SK-N-SH treated with all-trans-retinoic acid at 6 μM for 48 hours (cell line): ENCODE measurements around the gene GPRIN2.
"Not testable (repeated sequence)": the region's sequence is repeated elsewhere in the genome, so short reads cannot be mapped to it uniquely, and the experiment has no call there.

ENCODE experiments used
- ATAC-seq: fragments of 200-7000 bp; cut with Tn5 transposase; 3 replicates; pipeline ENCODE4 v1.9.1; 2020; ENCODE audit warnings: mild to moderate bottlenecking, moderate library complexity
- ARNTL ChIP-seq: fragments of 450-650 bp; formaldehyde crosslinking; IDR thresholded peaks from 2 replicates; pipeline ENCODE4 v1.5.0; 2020; ENCODE audit warnings: low read depth, mild to moderate bottlenecking, moderate library complexity, borderline replicate concordance
- CSRNP3 ChIP-seq: fragments of 250-450 bp; sonication (Bioruptor Pico); IDR thresholded peaks from 2 replicates; pipeline ENCODE4 v1.5.1; 2021; ENCODE audit warnings: mild to moderate bottlenecking, moderate library complexity
- ESRRG ChIP-seq: fragments of 250-450 bp; sonication (Bioruptor Pico); IDR thresholded peaks from 2 replicates; pipeline ENCODE4 v1.6.1; 2021; ENCODE audit warnings: mild to moderate bottlenecking
- GLIS3 ChIP-seq: fragments of 250-450 bp; sonication (Bioruptor Pico); IDR thresholded peaks from 2 replicates; pipeline ENCODE4 v1.5.0; 2020; ENCODE audit warnings: mild to moderate bottlenecking, moderate library complexity
- OSR1 ChIP-seq: fragments of 250-450 bp; sonication (Bioruptor Pico); IDR thresholded peaks from 2 replicates; pipeline ENCODE4 v1.8.0; 2022; ENCODE audit warnings: moderate library complexity, mild to moderate bottlenecking, inconsistent platforms
- PATZ1 ChIP-seq: fragments of 250-450 bp; sonication (Bioruptor Pico); IDR thresholded peaks from 2 replicates; pipeline ENCODE4 v1.8.0; 2020; ENCODE audit warnings: mild to moderate bottlenecking, moderate library complexity, borderline replicate concordance
- PPARA ChIP-seq: fragments of 250-450 bp; sonication (Bioruptor Pico); IDR thresholded peaks from 2 replicates; pipeline ENCODE4 v1.5.0; 2020; ENCODE audit warnings: mild to moderate bottlenecking, borderline replicate concordance
- RARB ChIP-seq: fragments of 250-450 bp; sonication (Bioruptor Pico); IDR thresholded peaks from 2 replicates; pipeline ENCODE4 v1.8.0; 2021; ENCODE audit warnings: mild to moderate bottlenecking, moderate library complexity
- SNAI2 ChIP-seq: fragments of 250-450 bp; sonication (Bioruptor Pico); IDR thresholded peaks from 2 replicates; pipeline ENCODE4 v1.5.0; 2020; ENCODE audit warnings: mild to moderate bottlenecking, moderate library complexity
- TOX ChIP-seq: fragments of 250-450 bp; sonication (Bioruptor Pico); IDR thresholded peaks from 2 replicates; pipeline ENCODE4 v1.8.0; 2021; ENCODE audit warnings: mild to moderate bottlenecking, moderate library complexity, borderline replicate concordance
- TSHZ2 ChIP-seq: fragments of 250-450 bp; sonication (Bioruptor Pico); IDR thresholded peaks from 2 replicates; pipeline ENCODE4 v1.5.0; 2020; ENCODE audit warnings: mild to moderate bottlenecking, moderate library complexity
- ZC3H10 ChIP-seq: fragments of 250-450 bp; sonication (Bioruptor Pico); IDR thresholded peaks from 2 replicates; pipeline ENCODE4 v1.5.1; 2021; ENCODE audit warnings: mild to moderate bottlenecking, moderate library complexity
- ZFP30 ChIP-seq: fragments of 450-650 bp; formaldehyde crosslinking; IDR thresholded peaks from 2 replicates; pipeline ENCODE4 v1.5.0; 2022; ENCODE audit warnings: mild to moderate bottlenecking, moderate library complexity
- ZNF70 ChIP-seq: fragments of 450-650 bp; formaldehyde crosslinking; IDR thresholded peaks from 2 replicates; pipeline ENCODE4 v1.5.0; 2020; ENCODE audit warnings: mild to moderate bottlenecking, moderate library complexity

GPRIN2 gene

GRCh38 chr10:46582568-46582967 is 26.1 kb upstream of the GPRIN2 start:
- not testable (repeated sequence) for ATAC-seq

GRCh38 chr10:46581997-46582396 is 25.5 kb upstream of the GPRIN2 start:
- ATAC-seq = not testable (repeated sequence)

GRCh38 chr10:46579378-46579777 is 22.9 kb upstream of the GPRIN2 start:
- not testable (repeated sequence) for ATAC-seq

GRCh38 chr10:46578474-46579178 is 22.2 kb upstream of the GPRIN2 start, which contains the start of gene SYT15:
TSS of gene SYT15 (plus strand) at chr10:46579128. CDS start at chr10:46579169, 41 bp downstream.
- not testable (repeated sequence) for ATAC-seq

GRCh38 chr10:46577624-46578473 is 21.4 kb upstream of the GPRIN2 start:
- ATAC-seq = not testable (repeated sequence)

- not testable (repeated sequence) for ATAC-seq
Observed at GRCh38 chr10:46573884-46574283, 17.4 kb upstream of the GPRIN2 start.

GRCh38 chr10:46573314-46573713 is 16.9 kb upstream of the GPRIN2 start:
- not testable (repeated sequence) for ATAC-seq

GRCh38 chr10:46572765-46573164 is 16.3 kb upstream of the GPRIN2 start:
- ATAC-seq = not testable (repeated sequence)

GRCh38 chr10:46570655-46571054 is 14.2 kb upstream of the GPRIN2 start:
- ATAC-seq = not testable (repeated sequence)

GRCh38 chr10:46567151-46567550 is 10.7 kb upstream of the GPRIN2 start:
- ATAC-seq = not testable (repeated sequence)

GRCh38 chr10:46565591-46566332 is 9.3 kb upstream of the GPRIN2 start:
- peak; percentile 99 for ATAC-seq

GRCh38 chr10:46560952-46561351 is 4.5 kb upstream of the GPRIN2 start:
- TF ChIP-seq CSRNP3 (CRISPR knock-in tag) (no peak), ZC3H10 (CRISPR knock-in tag) (no peak), TOX (CRISPR knock-in tag) (no peak), ARNTL (CRISPR knock-in tag) (no peak), SNAI2 (CRISPR knock-in tag) (no peak), PPARA (CRISPR knock-in tag) (no peak), ZNF70 (no peak), ESRRG (no peak), PATZ1 (CRISPR knock-in tag) (no peak), ZFP30 (no peak), GLIS3 (CRISPR knock-in tag) (no peak), OSR1 (CRISPR knock-in tag) (no peak), RARB (no peak), TSHZ2 (CRISPR knock-in tag) (no peak)
- ATAC-seq = no peak
